ENCODE measurements around the gene CSPG4.
A peak's percentile ranks its signal among the peaks of the same experiment; 100 is the strongest.

CSPG4 gene

GRCh38 chr15:75663931-75664421 is 48.7 kb downstream of the CSPG4 start:
- DNase-seq, result no peak

GRCh38 chr15:75662823-75663519 is 49.7 kb downstream of the CSPG4 start:
- no peak for DNase-seq

- DNase-seq, result no peak
These were observed 50.9 kb downstream of the CSPG4 start for GRCh38 chr15:75661756-75662140.

GRCh38 chr15:75661100-75661755 is 51.4 kb downstream of the CSPG4 start:
- no peak for DNase-seq

GRCh38 chr15:75659928-75660645 is 52.6 kb downstream of the CSPG4 start:
- DNase-seq, result no peak

- no peak for DNase-seq
These were observed 53.4 kb downstream of the CSPG4 start for GRCh38 chr15:75659141-75659771.

GRCh38 chr15:75656813-75657212 is 55.8 kb downstream of the CSPG4 start:
- DNase-seq, result no peak

- DNase-seq, result no peak
These were observed 56.3 kb downstream of the CSPG4 start for GRCh38 chr15:75656331-75656730.

- no peak for DNase-seq
These were observed 56.7 kb downstream of the CSPG4 start for GRCh38 chr15:75655931-75656330.

- no peak for DNase-seq
These were observed 58.3 kb downstream of the CSPG4 start for GRCh38 chr15:75654201-75654907.

- no peak for DNase-seq
These were observed 59.2 kb downstream of the CSPG4 start for GRCh38 chr15:75653347-75653913.

GRCh38 chr15:75651810-75652543 is 60.7 kb downstream of the CSPG4 start:
- no peak for DNase-seq

- no peak for DNase-seq
These were observed 61.5 kb downstream of the CSPG4 start for GRCh38 chr15:75650908-75651809.

- no peak for DNase-seq
These were observed 62.8 kb downstream of the CSPG4 start for GRCh38 chr15:75649848-75650247.

- DNase-seq, result no peak
These were observed 63.4 kb downstream of the CSPG4 start for GRCh38 chr15:75649045-75649761.

- no peak for DNase-seq
These were observed 64.3 kb downstream of the CSPG4 start for GRCh38 chr15:75648156-75649000.

- peak; percentile 26 for DNase-seq
These were observed 65.1 kb downstream of the CSPG4 start, which contains the start of gene SNX33 for GRCh38 chr15:75647370-75648155. Gene SNX33 (plus strand): TSS chr15:75647912. CDS start chr15:75649103, 1,191 bp downstream.

GRCh38 chr15:75646944-75647364 is 65.7 kb downstream of the CSPG4 start:
- DNase-seq, result no peak

Data from CD4-positive, alpha-beta T cell treated with Interferon gamma for 1 hour (primary cell).